Measurements from ENCODE around the gene SH3D19.

Gene SH3D19

GRCh38 chr4:151098979-151099228, 226.5 kb downstream of the SH3D19 start:
- no peak for DNase-seq (ENCODE audit: low read depth in 3 of 3)

GRCh38 chr4:151097759-151098158, 227.6 kb downstream of the SH3D19 start:
- DNase-seq (ENCODE audit: low read depth in 3 of 3), result no peak

DNA sequence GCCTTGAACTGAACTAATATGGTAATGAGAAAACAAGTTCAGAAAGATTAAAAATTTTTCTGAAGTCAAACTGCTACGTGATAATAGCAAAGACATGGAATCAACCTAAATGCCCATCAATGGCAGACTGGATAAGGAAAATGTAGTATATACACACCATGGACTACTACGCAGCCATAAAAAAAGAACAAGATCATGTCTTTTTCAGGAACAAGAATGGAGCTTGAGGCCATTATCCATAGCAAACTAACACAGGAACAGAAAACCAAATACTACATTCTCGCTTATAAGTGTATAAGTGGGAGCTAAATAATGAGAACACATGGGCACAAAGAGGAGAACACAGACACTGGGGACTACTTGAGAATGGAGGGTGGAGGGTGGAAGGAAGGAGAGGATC, 230.3 kb downstream of the SH3D19 start:
- DNase-seq (ENCODE audit: low read depth in 3 of 3), result no peak

GRCh38 chr4:151094290-151094751, 231.1 kb downstream of the SH3D19 start:
- DNase-seq (ENCODE audit: low read depth in 3 of 3), result no peak

DNA sequence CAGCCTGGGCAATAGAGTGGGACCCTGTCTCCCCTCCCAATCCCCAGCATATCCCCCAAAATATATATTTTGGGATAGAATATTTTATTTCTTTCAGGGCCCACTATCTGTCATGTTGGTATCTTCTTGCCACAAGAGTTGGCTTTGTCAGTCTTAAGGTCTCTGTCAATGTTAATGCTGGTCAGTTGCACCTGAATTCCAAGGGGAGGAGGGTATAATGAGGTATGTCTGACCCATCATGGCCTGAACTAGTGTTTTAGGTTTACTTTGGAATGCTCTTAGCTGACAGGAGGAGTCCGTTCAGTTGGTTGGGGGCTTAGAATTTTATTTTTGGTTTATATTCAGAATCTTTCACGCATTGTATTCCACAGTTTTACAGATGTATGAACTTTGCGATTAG, 232.2 kb downstream of the SH3D19 start:
- DNase-seq (ENCODE audit: low read depth in 3 of 3), result no peak

GRCh38 chr4:151092488-151092887, 232.9 kb downstream of the SH3D19 start:
- no peak for DNase-seq (ENCODE audit: low read depth in 3 of 3)

GRCh38 chr4:151091047-151091446, 234.4 kb downstream of the SH3D19 start:
- DNase-seq (ENCODE audit: low read depth in 3 of 3), result no peak

DNA sequence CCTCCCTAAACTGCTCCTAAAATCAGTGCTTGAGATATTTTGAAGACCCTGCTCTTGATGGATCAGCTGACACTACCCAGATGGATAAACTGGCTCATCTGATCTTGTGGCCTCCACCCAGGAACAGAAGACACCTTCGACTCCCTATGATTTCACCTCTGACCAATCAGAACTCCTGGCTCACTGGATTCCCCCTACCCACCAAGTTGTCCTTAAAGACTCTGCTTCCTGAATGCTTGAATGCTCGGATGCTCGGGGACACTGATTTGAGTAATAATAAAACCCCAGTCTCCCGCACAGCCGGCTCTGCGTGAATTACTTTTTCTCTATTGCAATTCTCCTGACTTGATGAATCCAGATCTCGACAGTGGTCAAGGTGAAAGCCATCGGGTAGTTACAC, 237.9 kb downstream of the SH3D19 start:
- DNase-seq (ENCODE audit: low read depth in 3 of 3), result no peak

GRCh38 chr4:151077978-151078377, 247.4 kb downstream of the SH3D19 start:
- DNase-seq (ENCODE audit: low read depth in 3 of 3), result peak in 1 of 3 donors; percentile 13

- DNase-seq (ENCODE audit: low read depth in 3 of 3), result no peak
Measured at GRCh38 chr4:151074416-151074916, 250.9 kb downstream of the SH3D19 start.

Measured in stimulated activated CD4-positive, alpha-beta T cell treated with anti-CD3 and anti-CD28 coated beads, TNF-alpha, amount 100 ng/mL, for 48 hours (primary cell).